ENCODE data around the gene GPD2. TPM values are rescaled to one million over a fixed set of nuclear protein-coding genes. Genes with fewer than 3 reads are reported as not detected.

The GPD2 gene
- total and polyA plus RNA-seq, 2 donors (not counting 1 experiment from before 2014, with no cell fraction given), result 5.1 to 26.8 TPM

GRCh38 chr2:156601855-156602551 lies 165.8 kb downstream of the GPD2 start:
- no peak overlapping the region for H3K4me2 ChIP-seq (replicated peaks; ENCODE audit: low read depth, low read length, poor library complexity, severe bottlenecking)
- Mint-ChIP-seq H3K4me3 (no peak overlapping the region), H3K27me3 (peaks cover under 1% of the 10 kb centered on the region), H3K4me1 (no peaks in the 10 kb centered on the region), H3K9me3 (ENCODE audit: insufficient read depth) (no peaks in the 10 kb centered on the region), H3K27ac (no peak overlapping the region)
- H3K27ac ChIP-seq (ENCODE audit: low read length in 2 of 2), result no peak overlapping the region
- no peak overlapping the region for H3K9ac ChIP-seq (ENCODE audit: low read length)
- H3K9me3 ChIP-seq (ENCODE audit: control extremely low read depth in 1 of 3, control insufficient read depth in 2 of 3, insufficient read depth in 1 of 3, low read length in 2 of 3), result no peaks in the 10 kb centered on the region
- no peak overlapping the region for H3K4me3 ChIP-seq (ENCODE audit: control extremely low read depth in 1 of 5, extremely low read depth in 1 of 5, insufficient read depth in 1 of 5, low read depth in 2 of 5, low read length in 4 of 5)
- no peak for DNase-seq
- no peaks in the 10 kb centered on the region for H3K27me3 ChIP-seq (replicated peaks in 1 of 4; ENCODE audit: control extremely low read depth in 1 of 4, control insufficient read depth in 3 of 4, insufficient read depth in 4 of 4, low read length in 3 of 4)
- ATAC-seq (ENCODE audit: low read depth), result no peak
- POLR2A ChIA-PET, result no interaction called here
- H3K36me3 ChIP-seq (replicated peaks in 1 of 2; ENCODE audit: control extremely low read depth in 1 of 2, control insufficient read depth in 1 of 2, extremely low read depth in 1 of 2, insufficient read depth in 2 of 2, low read length in 1 of 2), result no peaks in the 10 kb centered on the region
- H3K79me2 ChIP-seq (ENCODE audit: control insufficient read depth, insufficient read depth, low read length), result no peaks in the 10 kb centered on the region
- WGBS (ENCODE audit: insufficient coverage), result 100% methylated on average over 1 of the region's 6 CpGs
- no peaks in the 10 kb centered on the region for H4K20me1 ChIP-seq (ENCODE audit: control insufficient read depth, insufficient read depth, low read length, poor library complexity, severe bottlenecking)
- intact Hi-C loops (cut with micrococcal nuclease), result no loop called here
- CTCF ChIA-PET, result interaction anchor here (0.9 kb wide), 1 partner anchor 9 kb away, joined by 3 read pairs; no protein-coding TSS in a partner anchor
- H3K4me1 ChIP-seq (ENCODE audit: control insufficient read depth in 2 of 2, insufficient read depth in 2 of 2, low read length in 2 of 2), result no peaks in the 10 kb centered on the region
- no peak overlapping the region for H2AFZ ChIP-seq (ENCODE audit: insufficient read depth, low read depth, low read length, poor library complexity, severe bottlenecking)
- TF ChIP-seq EZH2 (IDR thresholded peaks at IDR 0.05; ENCODE audit: borderline replicate concordance, insufficient read depth, low read depth, low read length, poor library complexity, severe bottlenecking), result no peak

DNA sequence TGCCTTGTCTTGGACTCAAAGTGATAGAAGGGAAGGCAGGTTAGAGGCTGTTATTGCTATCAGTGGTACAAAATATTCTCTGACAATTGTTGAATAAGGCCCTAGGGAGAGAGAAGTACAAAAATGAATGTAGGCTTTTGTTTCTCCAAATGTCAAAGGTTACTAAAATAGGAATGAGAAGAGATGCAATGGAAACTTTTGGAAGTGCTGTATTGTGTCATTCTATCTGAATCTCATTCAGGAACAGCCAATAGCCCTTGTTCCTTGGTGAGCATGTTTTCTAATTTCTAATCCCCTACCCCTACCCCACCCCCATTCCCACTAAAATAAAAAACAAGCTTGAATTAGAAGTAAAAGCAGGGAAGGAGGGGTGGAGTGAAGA lies 166.4 kb downstream of the GPD2 start:
- CTCF ChIA-PET, result interaction anchor here (1.5 kb wide), 1 partner anchor 12 kb away, joined by 6 read pairs; no protein-coding TSS in a partner anchor
- intact Hi-C loops (cut with micrococcal nuclease), result no loop called here
- H4K20me1 ChIP-seq (ENCODE audit: control insufficient read depth, insufficient read depth, low read length, poor library complexity, severe bottlenecking), result no peaks in the 10 kb centered on the region
- no peak overlapping the region for H3K27ac ChIP-seq (ENCODE audit: low read length in 2 of 2)
- POLR2A ChIA-PET, result no interaction called here
- H3K4me2 ChIP-seq (replicated peaks; ENCODE audit: low read depth, low read length, poor library complexity, severe bottlenecking), result no peak overlapping the region
- Mint-ChIP-seq H3K27ac (no peak overlapping the region), H3K9me3 (ENCODE audit: insufficient read depth) (no peaks in the 10 kb centered on the region), H3K4me1 (no peaks in the 10 kb centered on the region), H3K27me3 (no peaks in the 10 kb centered on the region), H3K4me3 (no peak overlapping the region)
- ATAC-seq (ENCODE audit: low read depth), result no peak
- no peak for DNase-seq
- no peaks in the 10 kb centered on the region for H3K4me1 ChIP-seq (ENCODE audit: control insufficient read depth in 2 of 2, insufficient read depth in 2 of 2, low read length in 2 of 2)
- H3K4me3 ChIP-seq (ENCODE audit: control extremely low read depth in 1 of 5, extremely low read depth in 1 of 5, insufficient read depth in 1 of 5, low read depth in 2 of 5, low read length in 4 of 5), result no peak overlapping the region
- H3K79me2 ChIP-seq (ENCODE audit: control insufficient read depth, insufficient read depth, low read length), result no peaks in the 10 kb centered on the region
- H3K9me3 ChIP-seq (ENCODE audit: control extremely low read depth in 1 of 3, control insufficient read depth in 2 of 3, insufficient read depth in 1 of 3, low read length in 2 of 3), result no peaks in the 10 kb centered on the region
- no peak overlapping the region for H2AFZ ChIP-seq (ENCODE audit: insufficient read depth, low read depth, low read length, poor library complexity, severe bottlenecking)
- no peaks in the 10 kb centered on the region for H3K27me3 ChIP-seq (replicated peaks in 1 of 4; ENCODE audit: control extremely low read depth in 1 of 4, control insufficient read depth in 3 of 4, insufficient read depth in 4 of 4, low read length in 3 of 4)
- H3K36me3 ChIP-seq (replicated peaks in 1 of 2; ENCODE audit: control extremely low read depth in 1 of 2, control insufficient read depth in 1 of 2, extremely low read depth in 1 of 2, insufficient read depth in 2 of 2, low read length in 1 of 2), result no peaks in the 10 kb centered on the region
- TF ChIP-seq EZH2 (IDR thresholded peaks at IDR 0.05; ENCODE audit: borderline replicate concordance, insufficient read depth, low read depth, low read length, poor library complexity, severe bottlenecking), result no peak
- TF ChIP-seq, protein P1, sequence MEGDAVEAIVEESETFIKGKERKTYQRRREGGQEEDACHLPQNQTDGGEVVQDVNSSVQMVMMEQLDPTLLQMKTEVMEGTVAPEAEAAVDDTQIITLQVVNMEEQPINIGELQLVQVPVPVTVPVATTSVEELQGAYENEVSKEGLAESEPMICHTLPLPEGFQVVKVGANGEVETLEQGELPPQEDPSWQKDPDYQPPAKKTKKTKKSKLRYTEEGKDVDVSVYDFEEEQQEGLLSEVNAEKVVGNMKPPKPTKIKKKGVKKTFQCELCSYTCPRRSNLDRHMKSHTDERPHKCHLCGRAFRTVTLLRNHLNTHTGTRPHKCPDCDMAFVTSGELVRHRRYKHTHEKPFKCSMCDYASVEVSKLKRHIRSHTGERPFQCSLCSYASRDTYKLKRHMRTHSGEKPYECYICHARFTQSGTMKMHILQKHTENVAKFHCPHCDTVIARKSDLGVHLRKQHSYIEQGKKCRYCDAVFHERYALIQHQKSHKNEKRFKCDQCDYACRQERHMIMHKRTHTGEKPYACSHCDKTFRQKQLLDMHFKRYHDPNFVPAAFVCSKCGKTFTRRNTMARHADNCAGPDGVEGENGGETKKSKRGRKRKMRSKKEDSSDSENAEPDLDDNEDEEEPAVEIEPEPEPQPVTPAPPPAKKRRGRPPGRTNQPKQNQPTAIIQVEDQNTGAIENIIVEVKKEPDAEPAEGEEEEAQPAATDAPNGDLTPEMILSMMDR (IDR thresholded peaks at IDR 0.05), result no peak
- no peak overlapping the region for H3K9ac ChIP-seq (ENCODE audit: low read length)
